Activated CD4-positive, alpha-beta T cell treated with anti-CD3 and anti-CD28 coated beads, Interleukin-2, Interleukin-6, amounts not matched to agents 100 ng/mL and 50 ng/mL, durations not matched to agents 16 hours and 8 hours (primary cell): ENCODE data around the gene RETREG3.
"Not testable (repeated sequence)": the region's sequence is repeated elsewhere in the genome, so short reads cannot be mapped to it uniquely, and the experiment has no call there.

Source experiments
- DNase-seq: peaks from one replicate; pipeline ENCODE4 v3.0.0-alpha.2; 2020

RETREG3 gene, protein sequence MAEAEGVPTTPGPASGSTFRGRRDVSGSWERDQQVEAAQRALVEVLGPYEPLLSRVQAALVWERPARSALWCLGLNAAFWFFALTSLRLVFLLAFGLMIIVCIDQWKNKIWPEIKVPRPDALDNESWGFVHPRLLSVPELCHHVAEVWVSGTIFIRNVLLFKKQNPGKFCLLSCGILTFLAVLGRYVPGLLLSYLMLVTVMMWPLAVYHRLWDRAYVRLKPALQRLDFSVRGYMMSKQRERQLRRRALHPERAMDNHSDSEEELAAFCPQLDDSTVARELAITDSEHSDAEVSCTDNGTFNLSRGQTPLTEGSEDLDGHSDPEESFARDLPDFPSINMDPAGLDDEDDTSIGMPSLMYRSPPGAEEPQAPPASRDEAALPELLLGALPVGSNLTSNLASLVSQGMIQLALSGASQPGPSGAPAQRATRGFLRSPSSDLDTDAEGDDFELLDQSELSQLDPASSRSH

DNA sequence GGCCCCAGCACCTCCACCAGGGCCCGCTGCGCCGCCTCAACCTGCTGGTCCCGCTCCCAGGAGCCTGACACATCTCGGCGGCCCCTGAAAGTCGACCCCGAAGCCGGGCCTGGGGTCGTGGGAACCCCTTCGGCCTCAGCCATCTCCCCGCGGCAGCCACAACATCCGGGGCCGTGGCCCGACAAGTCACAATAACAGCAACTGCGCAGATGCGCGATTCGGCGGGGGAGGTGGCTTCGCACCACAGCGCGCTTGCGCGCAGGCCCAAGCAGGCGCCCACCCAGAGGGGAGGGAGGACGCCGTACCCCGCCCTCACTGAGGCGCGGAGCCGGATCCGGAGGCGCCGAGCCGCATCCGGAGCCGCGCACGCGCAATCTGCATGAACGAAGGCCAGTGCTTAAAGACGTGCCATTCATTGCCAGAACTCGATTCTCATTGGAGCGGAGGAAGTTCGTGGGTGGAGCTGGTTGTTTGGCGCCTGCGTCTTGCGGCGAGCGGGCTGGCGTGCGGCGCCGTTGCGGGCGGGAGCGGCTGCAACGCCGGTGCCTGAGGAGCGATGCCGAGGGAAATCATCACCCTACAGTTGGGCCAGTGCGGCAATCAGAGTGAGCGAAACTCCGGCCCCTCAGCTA, at the start of gene RETREG3, which contains the start of gene TUBG1:
TSS of gene RETREG3 (minus strand) at position 193 of the 632 bp plus-strand sequence. CDS start at position 143, 50 bp downstream.
TSS of gene TUBG1 (plus strand) at position 502 of the 632 bp plus-strand sequence. CDS start at position 557, 55 bp downstream.
- DNase-seq, result peak; percentile 100

DNA sequence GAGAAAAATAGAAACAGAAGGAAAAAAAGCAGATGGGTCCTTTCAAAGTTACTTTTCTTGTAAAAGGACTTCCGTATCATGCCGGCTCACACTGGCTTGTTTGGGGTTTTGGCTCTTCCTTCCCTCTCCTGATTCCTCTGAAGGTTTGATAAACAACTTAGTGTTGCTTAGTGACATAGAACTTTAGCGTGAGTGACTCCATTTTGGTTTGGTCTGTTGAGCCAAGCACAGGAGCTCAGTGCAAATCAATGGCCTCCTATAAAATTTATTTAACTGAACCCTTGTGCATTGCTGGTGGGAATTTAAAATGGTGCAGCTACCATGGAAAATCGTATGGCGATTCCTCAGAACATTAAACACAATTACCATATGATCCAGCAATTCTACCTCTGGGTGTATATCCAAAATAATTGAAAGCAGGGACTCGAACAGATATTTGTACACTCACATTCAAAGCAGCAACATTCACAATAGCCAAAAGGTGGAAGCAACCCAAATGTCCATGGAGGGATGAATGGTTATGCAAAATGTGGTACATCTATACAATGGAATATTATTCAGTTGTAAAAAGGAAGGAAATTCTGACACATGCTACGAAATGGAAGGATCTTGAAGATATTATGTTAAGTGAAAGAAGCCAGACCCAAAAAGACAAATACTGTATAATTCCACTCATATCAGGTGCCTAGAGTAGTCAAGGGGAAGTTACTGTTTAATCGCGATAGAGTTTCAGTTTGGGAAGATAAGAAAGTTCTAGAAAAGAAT, 48.8 kb upstream of the RETREG3 start:
- no peak for DNase-seq

DNA sequence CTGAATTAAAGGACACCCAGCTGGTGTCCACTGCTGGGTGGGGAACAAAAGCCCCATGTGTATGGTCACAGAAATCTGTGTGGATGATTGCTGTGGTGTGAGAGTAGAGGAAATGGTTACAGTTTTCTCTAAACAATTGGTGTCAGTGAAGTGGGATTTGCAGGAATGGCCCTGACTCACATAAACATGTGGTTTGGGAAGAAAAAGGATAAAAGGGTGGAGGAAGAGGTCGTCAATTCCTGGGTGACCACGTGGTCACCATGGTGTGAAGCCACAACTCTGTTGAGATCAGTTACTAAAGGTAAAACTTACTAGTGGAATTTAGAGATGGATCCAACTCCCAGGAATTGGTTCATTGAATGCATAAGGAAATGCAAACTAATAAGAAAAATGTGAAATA, 46.4 kb upstream of the RETREG3 start:
- no peak for DNase-seq

DNA sequence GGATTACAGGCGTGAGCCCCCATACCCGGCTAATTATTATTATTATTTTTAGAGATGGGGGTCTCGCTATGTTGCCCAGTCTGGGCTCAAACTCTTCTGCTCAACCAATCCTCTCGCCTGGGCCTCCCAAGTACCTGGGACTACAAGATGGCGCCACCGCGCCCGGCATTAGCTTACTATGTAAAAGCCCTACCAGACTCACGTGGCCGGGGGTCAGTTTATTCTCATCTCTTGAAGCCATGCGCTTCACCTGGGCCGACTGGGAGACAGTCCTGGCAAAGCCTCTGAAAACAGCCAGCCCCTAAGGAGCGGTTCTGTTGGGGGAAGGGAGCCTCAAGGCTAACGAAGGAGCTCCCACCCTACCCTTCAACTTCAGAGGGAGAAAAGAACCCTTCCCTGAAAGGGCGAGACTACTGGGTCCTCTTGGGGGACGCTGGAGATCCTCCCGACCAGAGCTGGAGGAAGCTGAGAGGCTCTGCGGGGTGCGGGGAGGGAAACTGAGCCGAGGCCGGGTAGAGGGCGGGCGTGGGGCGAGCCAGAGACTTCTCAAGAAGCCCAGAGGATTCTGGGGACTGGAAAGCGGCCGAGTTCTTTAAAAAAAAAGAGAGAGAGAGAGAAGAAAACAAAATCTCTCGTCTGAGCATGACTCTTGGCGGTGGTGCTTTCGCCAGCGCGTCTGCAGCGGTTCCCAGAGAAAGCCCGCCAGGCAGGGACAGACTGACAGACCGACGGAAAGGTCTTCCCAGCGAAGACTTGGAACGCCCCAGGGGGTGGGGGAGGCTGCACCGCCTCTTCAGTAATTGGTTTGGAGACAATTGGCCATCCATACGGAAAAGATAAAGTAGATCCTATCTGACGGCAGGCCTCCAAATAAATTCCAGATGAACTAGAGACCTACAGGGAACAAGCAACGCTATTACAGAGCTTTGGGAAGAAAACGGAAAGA, 44.3 kb upstream of the RETREG3 start:
- DNase-seq, result no peak

DNA sequence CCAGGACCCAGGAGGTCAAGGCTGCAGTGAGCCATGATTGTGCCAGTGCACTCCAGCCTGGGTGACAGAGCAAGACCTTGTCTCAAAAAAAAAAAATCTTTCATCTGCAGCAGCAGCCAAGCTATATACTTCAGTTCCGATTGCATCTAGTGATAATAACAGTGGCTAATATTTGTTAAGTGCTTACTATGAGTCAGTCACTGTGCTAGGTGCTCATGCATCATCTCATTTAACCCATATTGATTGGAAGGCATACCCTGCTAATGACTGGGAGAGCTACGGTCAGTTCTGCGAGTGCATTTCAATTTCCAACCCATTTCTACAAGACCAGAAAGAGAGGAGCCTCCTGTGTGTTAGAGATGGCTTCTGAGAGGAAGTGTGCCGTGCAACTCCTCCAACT, 42.2 kb upstream of the RETREG3 start:
- no peak for DNase-seq

DNA sequence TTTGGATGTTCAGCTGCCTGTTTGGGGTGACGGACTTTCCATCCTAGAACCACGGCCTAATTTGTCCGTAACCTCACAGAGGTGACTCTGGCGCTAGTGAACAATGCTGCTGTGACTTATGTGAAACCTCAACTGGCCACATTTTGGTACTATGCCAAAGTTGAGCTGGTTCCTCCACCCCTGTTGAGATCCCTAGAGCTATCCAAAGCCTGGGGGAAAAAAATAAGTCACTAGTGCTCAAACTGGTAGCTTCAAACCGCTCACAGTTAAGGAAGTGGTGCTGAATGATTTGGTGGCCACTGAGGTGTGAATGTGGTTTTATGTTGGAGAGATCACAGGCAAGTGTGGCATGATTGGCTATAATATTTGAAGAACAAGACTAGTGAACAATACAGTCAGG, 38.6 kb upstream of the RETREG3 start:
- DNase-seq, result no peak

DNA sequence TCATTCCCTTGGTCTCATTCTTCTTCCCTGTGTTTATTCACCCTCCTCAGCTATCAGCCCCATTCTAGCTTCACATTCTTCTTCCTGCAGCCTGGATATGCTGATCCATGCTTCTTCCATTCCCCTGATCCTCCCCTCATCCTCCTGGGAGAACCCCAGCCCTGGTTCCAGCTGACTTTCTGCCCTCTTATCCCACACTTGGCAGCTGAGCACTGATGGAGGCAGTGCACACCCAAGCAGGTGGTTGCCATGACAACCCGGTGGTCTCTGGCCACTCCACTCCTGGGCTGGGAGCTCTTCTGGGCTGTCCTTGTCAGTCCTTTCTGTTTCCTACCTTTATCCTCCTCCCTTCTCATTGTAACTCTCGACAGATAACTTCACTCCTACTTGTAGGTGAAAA, 33.2 kb upstream of the RETREG3 start:
- no peak for DNase-seq

DNA sequence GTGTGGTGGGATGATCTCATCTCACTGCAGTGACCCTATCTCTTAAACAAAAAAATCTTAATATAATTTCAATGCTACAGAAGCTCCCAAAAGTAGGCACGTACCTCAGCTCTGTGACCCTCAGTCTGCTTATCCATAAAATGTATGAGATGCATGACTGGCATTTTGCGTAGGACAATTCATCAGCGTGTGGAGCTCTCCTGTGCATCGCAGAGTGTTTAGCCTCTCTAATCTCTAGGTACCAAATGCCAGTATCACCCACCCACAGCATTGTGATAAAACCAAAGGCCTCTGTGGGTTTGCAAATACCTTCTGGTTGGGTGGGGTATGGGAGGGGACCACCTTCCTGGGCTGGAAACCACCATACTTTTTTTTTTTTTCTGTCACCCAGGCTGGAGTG, 30.9 kb upstream of the RETREG3 start:
- no peak for DNase-seq

DNA sequence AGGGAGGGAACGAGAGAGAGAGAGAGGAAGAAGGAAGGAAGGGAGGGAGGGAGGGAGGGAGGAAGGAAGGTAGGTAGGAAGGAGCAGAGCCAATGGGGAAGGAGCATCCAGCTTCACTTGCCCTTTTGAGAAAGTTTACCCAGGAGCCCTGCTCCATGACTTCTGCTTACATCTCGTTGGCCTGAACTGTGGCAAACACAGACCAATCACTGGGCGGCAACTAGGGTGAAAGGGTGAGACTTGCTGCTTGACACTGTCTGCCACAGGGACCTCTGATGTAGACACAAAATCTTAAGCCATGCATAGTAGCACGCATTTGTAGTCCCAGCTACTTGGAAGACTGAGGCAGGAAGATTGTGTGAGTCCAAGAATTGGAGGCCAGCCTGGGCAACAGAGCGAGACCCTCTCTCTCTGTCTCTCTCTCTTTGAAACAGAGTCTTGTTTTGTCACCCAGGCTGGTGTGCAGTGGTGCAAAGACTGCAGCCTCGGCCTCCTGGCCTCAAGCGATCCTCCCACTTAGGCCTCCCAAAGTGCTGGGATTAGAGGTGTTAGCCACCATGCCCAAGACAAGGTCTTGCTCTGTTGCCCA, 30.4 kb upstream of the RETREG3 start:
- no peak for DNase-seq

DNA sequence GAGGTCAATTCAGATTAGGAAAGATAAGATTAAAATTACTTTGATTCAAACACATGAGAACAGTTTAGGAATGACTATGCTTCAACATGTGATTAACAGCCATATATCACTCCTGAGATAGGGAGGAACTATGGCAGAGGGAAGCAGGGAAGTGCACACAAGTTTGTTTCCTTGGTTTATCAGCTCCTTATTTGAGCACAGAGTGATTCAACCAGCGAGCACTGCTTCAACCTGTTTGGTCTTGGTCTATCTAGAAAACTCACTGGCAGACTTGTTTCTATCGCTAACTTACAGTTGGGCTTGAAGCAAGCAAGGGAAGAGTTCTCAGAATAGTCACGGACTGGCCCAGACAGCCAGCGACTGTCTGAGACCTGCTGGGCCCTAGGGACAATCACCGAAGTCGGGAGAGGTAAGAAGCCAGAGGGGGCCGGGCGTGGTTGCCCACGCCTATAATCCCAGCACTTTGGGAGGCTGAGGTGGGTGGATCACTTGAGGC, 23.8 kb upstream of the RETREG3 start:
- no peak for DNase-seq

DNA sequence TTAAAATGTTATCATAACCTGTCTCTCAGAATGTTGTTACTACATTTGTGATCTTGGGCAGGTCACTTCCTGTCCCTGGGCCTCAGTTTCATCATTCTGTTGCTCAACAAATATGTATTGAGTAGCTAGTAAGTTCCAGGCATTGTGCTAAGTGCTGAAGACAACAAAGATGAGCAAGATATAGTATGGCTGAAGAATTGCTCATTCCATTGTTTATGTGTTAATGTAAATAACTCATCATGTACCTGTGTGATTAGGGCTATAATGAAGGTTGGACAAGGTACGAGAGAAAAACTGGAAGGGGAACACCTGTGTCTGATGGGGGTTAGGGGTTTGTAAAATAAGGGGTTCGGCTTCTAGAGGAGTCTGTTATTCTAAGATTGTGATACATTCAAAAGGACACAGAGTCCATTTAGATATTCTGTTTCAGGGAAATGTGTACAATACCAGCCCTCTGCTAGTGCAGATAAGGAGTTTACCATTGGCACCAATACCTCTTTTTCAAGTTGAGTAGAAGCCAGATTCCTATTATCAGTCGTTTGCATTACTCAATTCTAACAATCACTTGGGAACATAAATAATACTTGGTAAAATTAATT, 20.3 kb upstream of the RETREG3 start:
- no peak for DNase-seq

DNA sequence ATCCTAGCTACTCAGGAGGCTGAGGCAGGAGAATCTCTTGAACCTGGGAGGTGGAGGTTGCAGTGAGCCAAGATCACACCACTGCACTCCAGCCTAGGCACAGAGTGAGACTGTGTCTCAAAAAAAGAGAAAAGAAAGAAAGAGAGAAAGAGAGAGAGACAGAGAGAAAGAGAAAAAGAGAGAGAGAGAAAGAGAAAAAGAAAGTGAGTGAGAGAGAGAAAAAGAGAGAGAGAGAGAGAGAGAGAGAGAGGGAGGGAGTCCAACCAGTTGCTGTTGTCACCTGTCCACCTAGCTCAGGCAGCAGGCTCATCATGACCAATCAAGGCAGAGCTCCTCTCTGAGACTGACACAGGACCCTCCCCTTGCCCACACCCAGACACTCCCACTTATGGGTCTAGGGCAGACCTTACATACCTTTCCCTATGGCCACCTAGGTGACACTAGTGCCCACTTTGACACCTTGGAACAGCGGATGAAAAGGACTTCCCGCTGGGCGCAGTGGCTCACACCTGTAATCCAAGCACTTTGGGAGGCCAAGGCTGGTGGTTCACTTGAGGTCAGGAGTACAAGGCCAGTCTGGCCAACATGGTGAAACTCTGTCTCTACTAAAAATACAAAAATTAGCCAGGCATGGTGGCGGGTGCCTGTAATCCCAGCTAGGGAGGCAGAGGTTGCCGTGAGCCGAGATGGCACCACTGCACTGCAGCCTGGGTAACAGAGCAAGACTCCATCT, 18.0 kb upstream of the RETREG3 start:
- not testable (repeated sequence) for DNase-seq

DNA sequence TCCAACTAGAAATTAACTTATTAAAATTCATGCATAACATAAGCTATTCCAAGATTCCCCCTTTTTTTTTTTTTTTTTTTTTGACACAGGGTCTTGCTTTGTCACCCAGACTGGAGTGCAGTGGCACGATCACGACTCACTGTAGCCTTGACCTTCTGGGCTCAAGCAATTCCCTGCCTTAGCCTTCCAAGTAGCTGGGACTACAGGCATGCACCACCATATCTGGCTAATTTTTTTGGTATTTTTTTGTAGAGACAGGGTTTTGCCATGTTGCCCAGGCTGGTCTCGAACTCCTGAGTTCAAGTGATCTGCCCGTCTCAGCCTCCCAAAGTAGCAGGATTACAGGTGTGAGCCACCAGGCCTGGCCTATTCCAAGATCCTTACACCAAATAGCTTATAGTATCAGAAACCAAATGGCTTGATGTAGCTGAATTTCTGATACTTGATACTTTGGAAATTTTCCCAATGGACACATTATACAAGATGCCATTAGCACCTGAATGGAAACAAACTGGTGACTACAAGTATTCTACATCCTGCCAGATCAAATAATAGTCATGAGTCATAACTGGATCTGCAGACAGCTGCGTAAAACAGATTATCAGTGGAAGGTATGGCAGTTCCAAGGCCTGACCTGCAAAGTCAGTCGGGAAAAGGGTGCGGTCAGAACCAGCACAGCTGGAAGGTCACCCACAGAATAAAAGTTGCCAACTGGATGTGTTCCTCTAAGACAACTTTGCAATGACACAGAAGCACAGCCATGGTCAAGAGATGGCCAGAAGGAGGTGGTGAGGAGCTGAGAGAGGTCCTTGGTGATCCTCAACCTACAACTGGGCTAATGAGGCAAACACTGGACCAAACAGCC, 14.8 kb upstream of the RETREG3 start:
- no peak for DNase-seq

DNA sequence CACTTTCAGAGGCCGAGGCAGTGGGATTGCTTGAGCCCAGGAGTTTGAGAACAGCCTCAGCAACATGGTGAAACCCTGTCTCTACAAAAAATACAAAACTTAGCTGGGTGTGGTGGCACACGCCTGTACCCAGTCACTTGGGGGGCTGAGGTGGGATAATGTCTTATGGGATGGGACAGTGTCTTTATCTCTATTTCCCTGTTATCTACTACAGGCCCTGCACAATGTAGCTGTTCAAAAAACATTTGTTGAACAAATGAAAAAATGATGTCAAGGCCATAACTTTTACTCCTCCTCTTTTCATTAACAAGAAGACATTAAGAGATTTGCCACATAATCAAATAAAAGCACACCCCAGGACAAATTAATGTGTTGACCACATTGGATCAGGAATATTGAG, 14.1 kb upstream of the RETREG3 start:
- DNase-seq, result no peak

DNA sequence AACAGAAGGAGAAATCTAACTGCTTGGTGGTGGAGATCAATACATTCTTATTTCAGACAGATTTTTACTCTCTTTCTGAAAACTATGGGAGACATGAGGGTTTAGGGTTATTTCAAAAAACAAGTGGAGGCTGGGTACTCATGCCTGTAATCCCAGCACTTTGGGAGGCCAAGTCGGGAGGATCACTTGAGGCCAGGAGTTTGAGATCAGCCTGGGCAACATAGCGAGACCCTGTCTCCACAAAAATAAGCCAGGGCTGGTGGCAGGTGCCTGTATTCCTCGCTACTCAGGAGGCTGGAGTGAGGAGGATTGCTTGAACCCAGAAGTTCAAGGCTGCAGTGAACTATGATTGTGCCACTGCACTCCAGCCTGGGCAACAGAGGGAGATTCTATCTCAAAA, 12.8 kb upstream of the RETREG3 start:
- DNase-seq, result not testable (repeated sequence)

DNA sequence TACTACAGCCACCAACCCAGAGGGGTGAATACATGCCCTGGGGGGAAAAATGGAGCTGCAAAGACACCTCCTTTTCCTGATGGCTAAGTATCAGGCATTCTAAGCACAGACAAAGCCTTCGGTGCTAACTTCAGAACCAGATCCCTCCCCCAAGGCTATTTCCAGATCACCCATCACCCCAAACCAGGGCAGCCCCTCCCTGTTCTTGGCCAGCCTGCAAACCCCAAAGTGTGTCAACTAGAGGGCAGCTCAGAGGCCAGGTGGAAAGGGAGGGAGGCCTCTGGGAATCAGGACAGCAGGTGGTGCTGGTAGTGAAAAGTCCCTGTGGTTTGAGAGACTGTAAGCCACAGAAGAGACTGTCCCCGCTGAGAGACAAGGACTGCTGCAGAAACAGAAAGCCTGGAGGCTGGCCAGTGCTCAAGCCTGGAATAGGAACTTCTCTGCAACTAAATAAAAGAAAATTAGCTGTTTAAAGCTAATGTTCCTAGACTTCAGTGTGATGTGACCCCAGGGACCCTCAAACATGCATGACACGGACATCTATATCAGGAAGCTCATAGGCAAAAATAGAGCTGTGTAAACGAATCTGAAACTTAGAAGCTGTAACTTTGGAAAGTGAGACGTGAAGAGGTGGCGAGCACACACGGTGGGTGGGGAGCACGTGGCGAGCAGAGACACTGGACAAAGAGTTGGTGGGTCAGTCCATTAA, 9.4 kb upstream of the RETREG3 start:
- DNase-seq, result no peak

DNA sequence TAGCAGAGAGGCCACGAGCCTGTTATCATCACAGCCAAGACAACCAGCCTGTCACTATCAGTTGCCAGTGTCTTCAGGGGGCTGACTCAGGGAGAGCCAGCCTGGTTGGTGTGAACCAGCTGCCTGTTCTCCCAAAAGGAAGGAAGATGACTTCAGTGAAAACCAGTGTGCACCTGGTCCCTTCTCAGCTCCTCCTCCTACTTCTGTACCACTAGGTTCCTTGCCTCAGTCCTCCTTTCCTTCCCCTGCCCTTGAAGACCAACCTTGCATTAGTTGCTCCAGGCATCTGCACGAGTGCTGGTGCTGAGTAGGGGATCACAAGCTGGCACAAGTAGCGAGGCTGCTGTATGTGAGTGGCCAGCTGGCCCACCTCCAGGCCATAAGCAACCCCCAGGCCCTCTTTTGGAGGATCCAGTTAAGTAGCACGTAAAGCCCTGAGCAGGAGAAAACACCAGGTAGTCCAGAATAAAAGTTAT, 8.8 kb upstream of the RETREG3 start:
- no peak for DNase-seq

DNA sequence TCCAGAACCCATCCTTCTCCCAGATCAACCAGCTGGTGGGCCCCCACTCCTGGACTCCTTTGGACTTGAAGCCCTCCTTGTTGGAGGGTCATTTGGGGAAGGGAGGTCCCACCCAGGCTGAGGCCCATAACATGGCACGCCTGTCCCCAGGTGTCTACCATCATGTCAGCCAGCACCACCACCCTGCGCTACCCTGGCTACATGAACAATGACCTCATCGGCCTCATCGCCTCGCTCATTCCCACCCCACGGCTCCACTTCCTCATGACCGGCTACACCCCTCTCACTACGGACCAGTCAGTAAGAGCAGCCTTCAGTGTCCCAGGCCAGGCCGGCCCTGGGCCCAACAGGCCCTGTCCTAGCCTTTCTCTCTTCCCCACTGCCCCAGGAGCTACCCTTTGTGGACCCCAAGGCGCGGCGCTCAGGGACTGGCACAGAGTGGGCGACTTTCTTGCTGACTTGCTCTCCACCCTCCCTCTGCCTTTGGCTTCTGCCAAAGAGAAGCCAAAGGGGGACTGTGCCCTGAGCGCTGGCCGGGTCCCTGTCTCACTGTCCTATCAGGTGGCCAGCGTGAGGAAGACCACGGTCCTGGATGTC, 4.6 kb upstream of the RETREG3 start:
- DNase-seq, result no peak
